CD4-positive, alpha-beta T cell treated with Interleukin-6 for 4 hours (primary cell): Measurements from ENCODE around the gene TMEM92.

ENCODE experiments used
- DNase-seq: peaks from one replicate; pipeline ENCODE4 v3.0.0-alpha.2; 2020; ENCODE audit warnings: mixed read lengths

TMEM92 gene

DNA sequence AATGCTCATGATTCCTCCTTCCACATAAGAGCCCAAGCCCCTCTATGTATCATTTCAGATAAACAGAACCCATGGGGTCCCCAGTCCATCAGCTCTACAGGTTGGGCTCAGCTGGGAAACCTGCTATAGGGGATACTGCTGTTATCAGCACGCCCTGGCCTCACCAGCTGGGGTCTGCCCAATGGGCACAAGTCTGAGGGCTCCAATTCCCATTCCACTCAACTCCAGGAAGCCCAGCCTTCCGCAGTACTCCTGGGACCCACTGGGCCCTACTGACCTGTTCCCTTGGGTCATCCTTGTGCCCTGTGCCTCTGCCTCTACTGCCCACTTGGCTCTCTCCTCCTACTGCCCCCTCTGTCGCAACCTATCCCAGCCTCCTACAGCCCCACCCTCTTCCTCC, 55.5 kb downstream of the TMEM92 start:
- DNase-seq = no peak

- DNase-seq = no peak
Observed at GRCh38 chr17:50330151-50330775, 56.0 kb downstream of the TMEM92 start.
